Measurements from ENCODE around the gene TRHDE.

Gene TRHDE

GRCh38 chr12:72318341-72318740 lies 46.2 kb downstream of the TRHDE start:
- DNase-seq (ENCODE audit: low read depth in 2 of 2): no peak

DNA sequence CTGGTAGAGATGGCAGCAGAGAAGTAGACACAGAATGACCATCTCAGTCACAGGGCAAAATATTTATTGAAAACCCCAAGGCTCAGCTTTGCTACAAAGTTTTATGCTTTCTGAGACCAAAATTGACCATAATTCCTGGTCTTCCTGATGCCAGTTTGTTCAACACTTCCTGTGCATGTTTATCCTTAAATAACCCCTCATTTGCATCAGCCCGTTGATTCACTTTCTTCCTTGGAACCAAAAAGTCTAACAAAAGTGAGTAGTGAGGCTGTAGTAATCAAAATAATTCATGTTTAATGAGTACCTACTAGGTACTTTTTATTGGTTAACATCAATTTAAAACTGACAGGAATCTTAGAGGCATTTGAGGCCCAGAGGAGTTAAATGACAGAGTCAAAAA lies 51.7 kb downstream of the TRHDE start:
- DNase-seq (ENCODE audit: low read depth in 2 of 2): no peak

DNA sequence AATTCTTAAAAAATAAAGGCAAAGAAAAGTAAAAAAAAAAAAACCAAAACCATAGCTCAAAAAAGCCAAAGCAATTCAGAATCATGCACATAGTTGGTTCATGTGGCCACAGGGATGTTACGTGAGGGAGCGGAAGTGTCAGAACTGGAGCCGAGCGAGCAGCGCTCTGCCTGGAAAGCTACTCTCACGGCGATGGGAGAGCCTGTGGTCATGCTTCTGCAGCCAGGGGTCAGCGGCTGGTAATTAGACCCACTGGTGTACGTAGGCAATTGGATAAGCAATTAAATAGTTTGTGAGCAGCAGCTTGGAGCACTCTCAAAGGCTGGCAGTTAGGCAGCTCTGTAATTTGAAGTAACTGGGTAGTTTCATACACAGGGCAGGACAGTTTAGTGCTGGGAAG lies 58.1 kb downstream of the TRHDE start:
- no peak for DNase-seq (ENCODE audit: low read depth in 2 of 2)

DNA sequence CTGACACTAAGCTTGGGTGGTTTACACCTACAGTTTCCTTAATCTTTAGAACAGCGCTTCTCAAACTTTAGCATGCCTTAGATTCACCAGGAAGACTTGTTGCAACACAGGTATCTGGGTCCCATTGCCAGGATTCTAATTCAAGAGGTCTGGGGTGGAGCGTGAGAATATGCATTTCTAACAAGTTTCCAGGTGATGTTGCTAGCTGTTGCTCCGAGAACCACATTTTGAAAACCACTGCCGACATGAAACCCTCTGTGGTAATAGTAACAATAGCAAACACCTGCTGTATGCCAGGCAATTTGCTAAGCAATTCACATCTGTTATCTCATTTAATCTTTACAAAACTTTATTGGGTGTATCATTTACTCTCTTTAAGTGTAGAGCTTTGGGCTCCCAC lies 58.6 kb downstream of the TRHDE start:
- no peak for DNase-seq (ENCODE audit: low read depth in 2 of 2)

DNA sequence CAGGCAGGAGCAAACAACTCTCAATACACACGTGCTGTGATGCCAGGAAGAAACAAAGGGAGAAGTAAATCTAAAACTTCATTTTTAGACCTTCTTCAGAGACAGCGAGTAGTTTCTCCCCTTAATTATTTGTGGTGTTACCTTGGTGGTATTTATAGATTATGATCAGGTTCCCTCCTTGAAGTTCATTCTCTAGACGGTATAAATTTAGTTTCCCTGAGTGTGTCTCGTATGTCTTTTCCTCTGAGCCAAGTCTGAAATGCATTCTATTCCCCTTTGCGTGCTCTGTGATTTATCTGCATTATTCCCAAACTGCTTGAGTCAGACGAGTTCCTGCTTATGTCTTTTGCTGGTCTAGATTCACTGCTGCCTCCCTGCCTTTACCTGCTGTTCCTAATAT lies 65.2 kb downstream of the TRHDE start:
- DNase-seq (ENCODE audit: low read depth in 2 of 2): no peak

DNA sequence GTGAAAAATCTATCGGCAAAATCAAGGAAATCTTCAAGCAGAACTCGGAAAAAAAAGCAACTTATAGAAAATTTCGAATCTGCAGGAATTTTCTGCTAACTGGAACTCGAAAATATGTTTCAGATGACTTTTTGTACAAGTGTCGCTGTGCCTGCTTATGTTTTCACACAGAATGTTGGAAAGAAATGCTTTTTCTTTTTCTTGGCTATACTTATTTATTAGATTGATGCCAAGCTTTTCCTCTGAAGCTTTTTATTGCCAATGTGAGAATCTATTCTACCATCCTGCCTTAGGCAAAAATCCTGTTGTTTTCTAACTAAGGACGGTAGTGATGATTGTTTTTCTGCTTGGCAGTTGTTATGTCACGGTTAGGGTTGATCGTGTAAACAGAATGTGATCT lies 65.8 kb downstream of the TRHDE start:
- DNase-seq (ENCODE audit: low read depth in 2 of 2): no peak

DNA sequence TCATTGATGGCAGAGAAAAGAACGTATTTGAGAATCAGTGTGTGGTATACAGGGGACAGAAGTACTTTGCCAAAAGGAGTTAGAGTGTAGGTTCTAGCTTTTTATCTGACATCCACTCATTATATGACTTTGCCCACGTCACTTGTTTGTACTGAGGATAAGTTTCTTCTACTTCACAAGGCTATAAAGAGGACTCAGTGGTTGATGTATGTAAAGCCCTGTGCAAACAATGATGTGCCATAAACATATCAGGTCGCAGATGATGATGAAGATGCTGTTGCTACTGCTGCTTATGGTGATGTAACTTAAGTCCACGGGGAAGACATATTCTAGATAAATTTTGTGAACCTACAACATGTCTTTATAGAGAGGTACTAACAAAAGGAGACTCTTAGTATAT lies 66.3 kb downstream of the TRHDE start:
- no peak for DNase-seq (ENCODE audit: low read depth in 2 of 2)

DNA sequence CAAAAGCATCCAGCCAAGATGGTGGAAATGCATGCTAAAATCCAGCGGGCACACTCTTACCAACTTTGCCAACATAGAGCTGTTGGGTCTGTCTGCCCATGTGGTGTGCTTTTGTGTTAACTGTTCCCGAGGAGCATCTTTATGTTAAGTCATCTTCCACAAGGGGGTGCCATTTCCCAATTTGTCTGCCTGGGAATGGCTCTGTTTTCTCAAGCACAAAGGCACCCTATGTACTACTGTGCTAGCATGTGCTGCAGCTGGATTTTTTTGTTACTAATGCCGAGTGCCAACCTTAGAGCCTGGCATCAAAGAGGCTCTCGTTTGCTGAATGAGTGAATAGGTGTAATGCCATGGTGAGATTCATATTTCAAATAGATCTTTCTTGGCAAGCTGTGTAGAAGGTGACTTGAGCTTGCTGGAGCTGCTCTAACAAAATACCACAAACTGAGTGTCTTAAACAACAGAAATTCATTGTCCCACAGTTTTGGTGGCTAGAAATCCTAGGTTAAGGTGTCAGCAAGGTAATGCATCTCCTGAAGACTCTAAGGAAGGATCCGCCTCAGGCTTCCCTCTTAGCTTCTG lies 74.3 kb downstream of the TRHDE start:
- DNase-seq (ENCODE audit: low read depth in 2 of 2): no peak

GRCh38 chr12:72349491-72349890 lies 77.3 kb downstream of the TRHDE start:
- DNase-seq (ENCODE audit: low read depth in 2 of 2): no peak

DNA sequence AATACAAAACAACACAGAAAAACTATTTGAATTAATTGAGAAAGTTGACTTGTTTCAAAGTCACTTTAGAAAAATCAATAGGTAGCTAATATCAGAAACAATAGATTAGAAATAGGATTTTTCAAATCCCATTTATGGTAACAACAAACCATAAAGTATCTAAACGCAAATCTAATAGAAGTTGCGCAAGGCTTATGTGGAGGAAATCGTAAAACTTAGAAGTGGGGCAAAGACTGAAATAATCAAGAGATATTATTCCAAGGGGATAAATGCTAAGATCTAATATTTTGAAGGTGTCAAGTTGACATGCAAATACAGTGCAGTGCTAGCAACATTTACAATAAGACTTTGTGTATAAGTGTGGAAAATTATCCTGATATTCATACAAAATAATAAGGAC lies 87.2 kb downstream of the TRHDE start:
- DNase-seq (ENCODE audit: low read depth in 2 of 2): no peak

- no peak for DNase-seq (ENCODE audit: low read depth in 2 of 2)
These were observed 93.0 kb downstream of the TRHDE start for GRCh38 chr12:72365151-72365550.

GRCh38 chr12:72366255-72366654 lies 94.1 kb downstream of the TRHDE start:
- DNase-seq (ENCODE audit: low read depth in 2 of 2): no peak

DNA sequence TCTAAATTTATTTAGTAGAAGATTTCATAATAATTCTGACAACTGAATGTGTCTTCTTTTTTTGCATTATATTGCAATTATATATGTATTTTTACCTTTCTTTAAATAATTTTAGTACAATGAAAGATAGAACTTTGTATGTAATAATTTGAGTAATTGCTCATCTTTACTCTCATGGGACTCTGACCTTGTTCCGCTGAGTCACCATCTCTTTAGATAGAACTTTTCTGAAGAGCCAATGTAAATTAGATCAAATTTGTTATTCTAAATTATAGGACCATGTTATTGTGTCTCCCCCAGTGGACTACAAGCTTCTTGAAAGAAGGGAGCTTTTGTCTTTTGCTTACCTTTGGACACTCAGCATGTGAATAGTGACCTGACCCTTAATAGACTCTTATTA lies 96.1 kb downstream of the TRHDE start:
- DNase-seq (ENCODE audit: low read depth in 2 of 2): no peak

DNA sequence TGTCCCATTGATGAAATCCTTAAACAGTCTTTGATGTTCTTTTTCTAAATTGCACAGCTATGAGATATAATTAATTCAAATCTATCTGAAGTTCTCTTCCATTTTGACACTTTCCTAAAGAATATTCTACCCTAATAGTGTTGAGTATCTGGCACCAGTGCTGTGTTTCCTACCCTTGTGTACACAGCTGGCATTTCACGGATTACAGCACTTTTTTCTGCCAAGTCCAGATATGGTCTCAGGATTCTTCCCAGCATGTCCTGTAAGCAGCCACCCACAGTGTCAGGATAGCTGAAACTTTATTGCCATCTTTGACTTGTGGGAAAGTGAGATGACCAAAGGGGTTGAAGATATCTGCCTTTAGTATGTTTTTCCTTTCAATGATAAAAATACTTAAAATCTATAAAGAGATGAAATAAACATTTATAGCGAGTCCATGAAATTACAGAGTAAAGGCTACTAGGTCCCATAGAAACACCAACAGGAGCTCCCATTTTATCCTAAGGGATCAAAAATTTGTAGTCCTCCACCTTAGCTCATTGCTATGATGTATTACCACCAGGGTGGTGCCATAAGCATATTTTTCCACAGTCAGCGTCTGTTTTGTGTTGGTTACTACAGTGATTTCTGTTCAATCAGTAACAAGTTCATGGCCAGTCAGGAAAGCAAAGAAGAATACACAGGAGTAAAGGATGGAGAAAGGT lies 96.7 kb downstream of the TRHDE start:
- DNase-seq (ENCODE audit: low read depth in 2 of 2): no peak

DNA sequence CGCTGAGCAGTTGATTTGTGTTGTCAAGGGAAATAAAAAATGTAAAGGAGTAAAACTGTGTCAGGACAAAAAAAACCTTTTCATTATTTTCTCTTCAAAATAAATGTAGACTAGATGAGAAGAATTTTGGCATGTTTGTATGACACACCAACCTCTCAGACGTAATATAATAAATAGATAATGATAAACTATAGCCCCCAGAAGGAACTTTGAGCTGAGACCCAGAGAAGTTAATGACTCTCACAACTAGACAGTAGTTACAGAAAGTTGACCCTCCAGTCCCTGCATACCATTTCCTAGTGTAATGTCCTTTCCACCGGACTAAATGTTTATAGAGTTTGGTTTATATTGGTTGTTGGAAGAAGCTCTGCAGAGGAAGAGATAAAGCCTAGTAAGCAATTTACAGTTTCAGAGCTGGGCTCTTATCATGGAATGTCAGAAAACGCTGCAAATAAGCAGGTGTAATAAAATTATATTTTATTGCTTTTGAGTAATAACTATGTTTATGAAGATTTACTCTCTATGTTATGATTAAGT lies 97.3 kb downstream of the TRHDE start:
- no peak for DNase-seq (ENCODE audit: low read depth in 2 of 2)

GRCh38 chr12:72380441-72380840 lies 108.3 kb downstream of the TRHDE start:
- no peak for DNase-seq (ENCODE audit: low read depth in 2 of 2)

- DNase-seq (ENCODE audit: low read depth in 2 of 2): no peak
These were observed 116.2 kb downstream of the TRHDE start for GRCh38 chr12:72388322-72388721.

DNA sequence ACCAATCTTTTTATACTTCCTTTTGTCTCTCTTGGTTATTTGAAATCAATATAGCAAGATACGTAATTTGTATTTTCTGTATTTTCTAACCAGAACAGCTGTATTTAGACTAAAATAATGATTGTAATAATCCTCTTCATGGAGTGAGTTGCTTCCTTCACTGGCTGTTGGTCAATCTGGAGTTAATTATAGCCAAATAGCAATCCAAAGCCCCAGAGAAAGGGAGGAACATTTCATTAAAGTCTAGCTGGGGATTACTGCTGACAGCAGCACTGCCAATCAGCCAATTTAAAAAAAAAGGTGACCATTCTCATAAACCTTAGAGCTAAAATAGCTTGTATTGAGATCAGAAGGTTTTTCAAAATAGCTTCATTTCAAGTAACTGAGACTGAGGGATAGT lies 118.0 kb downstream of the TRHDE start:
- DNase-seq (ENCODE audit: low read depth in 2 of 2): no peak

- no peak for DNase-seq (ENCODE audit: low read depth in 2 of 2)
These were observed 133.9 kb downstream of the TRHDE start for GRCh38 chr12:72406111-72406510.

GRCh38 chr12:72432037-72432604 lies 160.0 kb downstream of the TRHDE start:
- no peak for DNase-seq (ENCODE audit: low read depth in 2 of 2)

GRCh38 chr12:72433298-72433697 lies 161.1 kb downstream of the TRHDE start:
- DNase-seq (ENCODE audit: low read depth in 2 of 2): no peak

GRCh38 chr12:72434999-72435398 lies 162.8 kb downstream of the TRHDE start:
- no peak for DNase-seq (ENCODE audit: low read depth in 2 of 2)

GRCh38 chr12:72442217-72442616 lies 170.0 kb downstream of the TRHDE start:
- no peak for DNase-seq (ENCODE audit: low read depth in 2 of 2)
